Neutrophil (primary cell): ENCODE results near the gene RASAL3.
A peak's percentile ranks its signal among the peaks of the same experiment; 100 is the strongest.

ENCODE experiments used
- H3K27ac ChIP-seq: fragments of 200-600 bp; sonication (generic); 2 replicates; pipeline ENCODE4 v1.5.1; 2016; ENCODE audit warnings: mild to moderate bottlenecking, moderate library complexity
- H3K27me3 ChIP-seq: fragments of 200-600 bp; sonication (generic); 2 replicates; pipeline ENCODE4 v1.6.0; 2016; ENCODE audit warnings: mild to moderate bottlenecking
- H3K36me3 ChIP-seq: fragments of 200-600 bp; sonication (generic); 2 replicates; pipeline ENCODE4 v1.5.1; 2017
- H3K4me1 ChIP-seq, 2 experiments: fragments of 200-600 bp in 1 of 2; sonication (generic) in 1 of 2; 1 replicate in 1 of 2; 2 replicates in 1 of 2; pipeline versions ENCODE4 v1.5.1 to v1.6.1; 2013 to 2016; ENCODE audit warnings: low read depth in 1 of 2, low read length in 1 of 2, mild to moderate bottlenecking in 1 of 2, moderate library complexity in 1 of 2; ENCODE audit not compliant: control insufficient read depth in 1 of 2, insufficient read depth in 1 of 2
- H3K4me3 ChIP-seq, 2 experiments: fragments of 200-600 bp in 1 of 2; sonication (generic) in 1 of 2; 1 replicate in 1 of 2; 2 replicates in 1 of 2; pipeline ENCODE4 v1.5.1; 2013 to 2016; ENCODE audit warnings: low read depth in 1 of 2, low read length in 1 of 2, mild to moderate bottlenecking in 1 of 2, moderate library complexity in 1 of 2
- H3K9me3 ChIP-seq: fragments of 200-600 bp; sonication (generic); 2 replicates; pipeline ENCODE4 v1.5.1; 2016
- CTCF ChIP-seq: fragments of 200-600 bp; sonication (generic); IDR thresholded peaks from 2 replicates; pipeline ENCODE4 v1.5.1; 2016; ENCODE audit warnings: antibody characterized with exemption

The RASAL3 gene

GRCh38 chr19:15439821-15440641 is 24.3 kb downstream of the RASAL3 start:
- H3K4me3 ChIP-seq, result no peak overlapping the region
- TF ChIP-seq CTCF, result no peak
- H3K36me3 ChIP-seq, result peaks cover 52% of the 10 kb centered on the region
- peaks cover 38 to 41% of the 10 kb centered on the region in 2 experiments for H3K4me1 ChIP-seq
- H3K9me3 ChIP-seq, result no peaks in the 10 kb centered on the region
- H3K27ac ChIP-seq, result peak overlapping the region; percentile 88
- no peaks in the 10 kb centered on the region for H3K27me3 ChIP-seq

- no peaks in the 10 kb centered on the region for H3K9me3 ChIP-seq
- H3K27me3 ChIP-seq, result no peaks in the 10 kb centered on the region
- peaks cover 38 to 41% of the 10 kb centered on the region in 2 experiments for H3K4me1 ChIP-seq
- no peak overlapping the region for H3K27ac ChIP-seq
- H3K4me3 ChIP-seq, result no peak overlapping the region
- H3K36me3 ChIP-seq, result peaks cover 52% of the 10 kb centered on the region
- TF ChIP-seq CTCF, result no peak
These were observed 25.1 kb downstream of the RASAL3 start for GRCh38 chr19:15439078-15439799.

DNA sequence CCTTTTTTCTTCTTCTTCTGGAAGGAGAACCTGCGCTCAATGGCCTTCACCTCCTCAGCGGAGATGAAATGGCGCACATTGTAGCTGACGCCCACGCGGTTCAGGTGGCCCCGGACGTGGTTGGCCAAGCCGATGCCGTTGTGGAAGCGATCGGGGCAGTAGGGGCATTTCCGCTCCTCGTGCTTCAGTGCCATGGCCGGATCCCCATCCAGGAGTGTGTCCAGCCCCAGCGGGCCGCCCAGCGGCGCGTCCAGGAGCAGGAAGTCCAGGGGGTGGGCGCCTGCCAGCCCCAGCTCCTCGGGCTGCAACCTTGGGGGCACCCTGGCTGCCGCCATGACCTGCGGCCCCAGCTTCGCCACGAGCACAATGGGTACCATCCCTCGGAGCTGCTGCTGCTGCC is 25.8 kb downstream of the RASAL3 start:
- no peak for TF ChIP-seq CTCF
- H3K36me3 ChIP-seq, result peaks cover 52% of the 10 kb centered on the region
- peaks cover 39 to 40% of the 10 kb centered on the region in 2 experiments for H3K4me1 ChIP-seq
- no peaks in the 10 kb centered on the region for H3K27me3 ChIP-seq
- H3K27ac ChIP-seq, result no peak overlapping the region
- no peak overlapping the region for H3K4me3 ChIP-seq
- H3K9me3 ChIP-seq, result no peaks in the 10 kb centered on the region

- Histone ChIP-seq H3K36me3 (peaks cover 52% of the 10 kb centered on the region), H3K4me1 (peaks cover 40 to 41% of the 10 kb centered on the region in 2 experiments), H3K27me3 (no peaks in the 10 kb centered on the region), H3K9me3 (no peaks in the 10 kb centered on the region), H3K4me3 (no peak overlapping the region), H3K27ac (no peak overlapping the region)
- TF ChIP-seq CTCF, result no peak
These were observed 26.2 kb downstream of the RASAL3 start for GRCh38 chr19:15438124-15438496.

DNA sequence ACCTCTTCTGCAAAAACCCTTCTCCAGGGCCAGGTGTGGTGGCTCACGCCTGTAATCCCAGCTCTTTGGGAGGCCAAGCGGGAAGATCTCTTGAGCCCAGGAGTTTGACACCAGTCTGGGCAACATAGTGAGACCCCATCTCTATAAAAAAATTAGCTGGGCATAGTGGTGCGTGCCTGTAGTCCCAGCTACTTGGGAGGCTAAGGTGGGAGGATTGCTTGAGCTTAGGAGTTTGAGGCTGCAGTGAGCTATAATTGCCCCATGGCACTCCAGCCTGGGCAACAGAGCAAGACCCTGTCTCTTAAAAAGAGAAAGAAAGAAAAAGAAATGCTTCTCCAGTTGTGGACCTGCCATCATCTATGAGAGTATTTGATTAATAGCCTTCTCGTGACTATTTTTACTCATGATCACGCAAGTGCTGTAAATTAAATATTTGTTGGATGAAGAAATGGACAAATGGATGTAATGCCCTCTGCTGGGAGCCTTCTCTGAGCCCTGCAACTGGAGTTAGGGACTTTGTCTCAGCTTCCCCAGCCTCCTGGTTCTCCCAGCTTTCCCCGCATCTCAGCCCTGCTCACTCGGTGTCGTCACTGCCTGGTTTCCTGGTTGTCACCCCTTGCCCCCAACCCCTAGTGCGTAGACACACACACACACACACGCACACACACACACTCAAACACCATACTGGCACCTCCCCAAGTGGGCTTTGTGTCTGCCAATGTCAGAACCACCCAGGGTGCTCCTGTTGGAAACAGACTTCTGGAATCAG is 26.8 kb downstream of the RASAL3 start:
- H3K9me3 ChIP-seq, result no peaks in the 10 kb centered on the region
- no peak overlapping the region for H3K27ac ChIP-seq
- no peaks in the 10 kb centered on the region for H3K27me3 ChIP-seq
- peaks cover 52% of the 10 kb centered on the region for H3K36me3 ChIP-seq
- no peak overlapping the region for H3K4me3 ChIP-seq
- peaks cover 38 to 39% of the 10 kb centered on the region in 2 experiments for H3K4me1 ChIP-seq
- TF ChIP-seq CTCF, result no peak
